Activated naive CD4-positive, alpha-beta T cell treated with anti-CD3 and anti-CD28 coated beads, Interleukin-2, amount 50 U/mL, for 24 hours (primary cell): Measurements from ENCODE around the gene NUDT17.

ENCODE experiments used
- H3K27ac Mint-ChIP-seq: one replicate; pipeline ENCODE4 v1.8.0; 2021; ENCODE audit warnings: mild to moderate bottlenecking, mixed read lengths
- H3K27me3 Mint-ChIP-seq: one replicate; pipeline ENCODE4 v1.8.0; 2021; ENCODE audit warnings: mixed read lengths
- H3K36me3 Mint-ChIP-seq: one replicate; pipeline ENCODE4 v1.8.0; 2021; ENCODE audit warnings: mixed read lengths
- H3K4me1 Mint-ChIP-seq: one replicate; pipeline ENCODE4 v1.8.0; 2021; ENCODE audit warnings: mixed read lengths
- H3K4me3 Mint-ChIP-seq: one replicate; pipeline ENCODE4 v1.8.0; 2021; ENCODE audit warnings: mild to moderate bottlenecking, mixed read lengths
- H3K9me3 Mint-ChIP-seq: one replicate; pipeline ENCODE4 v1.8.0; 2021; ENCODE audit warnings: mixed read lengths

Gene NUDT17

DNA sequence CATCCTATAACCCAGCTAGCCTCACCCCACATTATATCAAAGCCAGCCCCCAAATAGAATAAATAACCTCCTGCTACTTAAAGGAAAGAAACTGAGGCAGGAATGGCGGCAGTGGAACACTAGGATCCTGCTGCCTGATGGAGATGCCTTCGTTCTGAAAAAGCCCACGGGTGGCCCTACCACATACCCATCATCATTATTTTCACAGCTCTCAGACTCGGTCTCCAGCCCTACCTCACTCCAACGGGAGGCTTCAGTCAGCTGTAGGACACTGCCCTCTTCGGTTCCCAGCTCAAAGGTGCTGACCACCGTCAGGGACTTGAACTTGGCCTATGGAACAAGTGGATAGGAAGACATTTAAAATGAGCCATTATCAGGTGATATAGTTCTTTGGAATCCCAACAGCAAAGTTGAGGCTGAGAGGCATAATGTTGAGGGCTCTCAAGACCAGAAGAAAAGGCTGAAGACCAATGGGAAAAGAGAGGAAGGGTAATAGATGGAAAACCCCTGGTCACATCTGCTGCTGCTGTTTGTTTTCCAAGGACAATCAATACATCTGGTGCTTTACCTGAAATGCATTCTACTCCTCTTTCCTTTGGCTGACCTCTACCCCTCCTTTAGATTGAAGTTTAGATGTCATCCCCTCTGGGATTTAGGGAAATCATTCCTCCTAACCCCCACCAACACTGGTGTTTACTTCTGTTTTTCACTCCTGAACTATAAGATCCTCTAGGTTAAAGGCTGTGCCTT is 48.1 kb downstream of the NUDT17 start:
- Mint-ChIP-seq H3K36me3 (peaks cover 3% of the 10 kb centered on the region), H3K4me3 (no peak overlapping the region), H3K9me3 (no peaks in the 10 kb centered on the region), H3K27ac (no peak overlapping the region), H3K4me1 (no peaks in the 10 kb centered on the region), H3K27me3 (no peaks in the 10 kb centered on the region)

DNA sequence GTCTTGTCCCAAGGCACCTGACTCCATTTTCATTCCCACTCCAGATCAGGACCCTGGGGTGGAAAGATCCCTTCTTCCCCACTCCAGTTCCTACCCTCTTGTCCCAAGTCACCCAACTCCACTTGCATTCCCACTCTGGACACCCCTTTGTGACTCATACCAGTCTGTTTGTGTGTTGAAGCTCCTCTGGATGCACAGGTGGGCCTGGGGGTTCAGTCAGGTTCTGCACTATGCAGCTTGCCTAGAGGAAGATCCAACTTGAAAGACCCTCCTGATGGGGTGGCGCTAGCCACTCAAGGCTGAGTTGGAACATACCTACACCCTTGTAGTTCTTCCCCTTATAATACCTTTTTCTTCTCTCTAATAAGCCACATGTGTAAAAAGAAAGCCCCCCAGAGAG is 50.0 kb downstream of the NUDT17 start:
- no peaks in the 10 kb centered on the region for H3K9me3 Mint-ChIP-seq
- H3K27me3 Mint-ChIP-seq: no peaks in the 10 kb centered on the region
- H3K4me3 Mint-ChIP-seq: no peak overlapping the region
- no peak overlapping the region for H3K27ac Mint-ChIP-seq
- H3K36me3 Mint-ChIP-seq: peaks cover 3% of the 10 kb centered on the region
- H3K4me1 Mint-ChIP-seq: no peaks in the 10 kb centered on the region

DNA sequence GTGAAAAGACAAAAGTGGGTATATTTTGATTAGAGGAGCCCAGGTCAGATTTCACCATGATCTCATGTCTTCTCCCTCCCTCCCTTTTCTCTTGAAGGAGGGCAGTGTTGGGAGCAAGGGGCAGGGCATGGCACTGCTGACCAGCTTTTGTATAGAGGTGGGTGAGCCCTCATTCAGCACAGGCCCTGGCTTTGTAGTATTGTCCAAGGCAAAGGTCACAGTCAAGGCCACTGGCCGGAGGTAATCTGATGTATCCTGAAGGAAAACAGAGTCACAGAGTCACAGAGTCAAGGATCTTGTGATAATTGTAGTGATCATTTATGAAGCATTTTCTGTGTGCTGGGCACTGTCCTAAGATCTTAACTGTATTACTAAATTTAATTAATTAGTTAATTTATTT is 52.5 kb downstream of the NUDT17 start:
- no peaks in the 10 kb centered on the region for H3K9me3 Mint-ChIP-seq
- H3K4me3 Mint-ChIP-seq: no peak overlapping the region
- no peaks in the 10 kb centered on the region for H3K27me3 Mint-ChIP-seq
- H3K27ac Mint-ChIP-seq: no peak overlapping the region
- no peaks in the 10 kb centered on the region for H3K4me1 Mint-ChIP-seq
- H3K36me3 Mint-ChIP-seq: peaks cover 5% of the 10 kb centered on the region
